Uterus (tissue), 2 donors: ENCODE measurements around the gene WDR33.

Source experiments
- POLR2A ChIP-seq, 2 donors: fragments of 450-650 bp; IDR thresholded peaks; one replicate each; pipeline ENCODE4 v1.6.1; 2016; ENCODE audit warnings: antibody characterized with exemption in 2 of 2, mild to moderate bottlenecking in 1 of 2, moderate library complexity in 1 of 2
- TF ChIP-seq, protein P1 (sequence below), 4 experiments: fragments of 200-600 bp in 2 of 4; fragments of 450-650 bp in 2 of 4; sonication (generic) in 2 of 4; IDR thresholded peaks; one replicate each; pipeline ENCODE4 v1.5.1; 2016 to 2019; ENCODE audit warnings: antibody characterized with exemption in 4 of 4, mild to moderate bottlenecking in 2 of 4, moderate library complexity in 1 of 4

DNA sequence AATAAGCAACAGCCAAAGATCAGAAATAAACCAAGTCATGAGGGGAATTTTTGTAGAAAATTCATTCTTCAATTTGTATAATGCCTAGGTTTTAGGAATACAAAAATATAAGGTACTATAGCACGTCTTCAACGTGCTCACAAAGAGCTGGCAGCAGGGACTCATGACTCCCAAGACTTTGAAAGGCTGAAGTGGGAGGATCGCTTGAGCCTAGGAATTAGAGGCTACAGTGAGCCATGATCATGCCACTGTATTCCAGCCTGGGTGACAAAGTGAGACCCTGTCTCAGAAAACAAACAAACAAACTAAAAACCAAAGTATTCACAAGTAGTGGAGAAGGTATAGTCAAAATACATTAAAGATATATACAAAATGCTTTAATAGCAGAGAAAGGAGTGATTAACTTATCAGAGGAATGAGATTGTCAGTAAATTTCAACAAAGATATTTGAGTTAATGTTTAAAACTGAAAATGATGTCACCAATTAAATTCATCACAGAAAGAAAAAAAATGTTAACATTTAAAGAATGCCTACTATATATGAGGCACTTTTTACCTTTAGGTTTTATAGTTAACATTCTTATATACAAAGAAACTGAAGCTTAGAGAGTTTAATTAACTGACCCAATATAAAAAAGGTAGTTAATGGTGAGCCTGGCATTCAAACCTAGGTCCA is 3.2 kb downstream of the WDR33 start:
- TF ChIP-seq, protein P1, sequence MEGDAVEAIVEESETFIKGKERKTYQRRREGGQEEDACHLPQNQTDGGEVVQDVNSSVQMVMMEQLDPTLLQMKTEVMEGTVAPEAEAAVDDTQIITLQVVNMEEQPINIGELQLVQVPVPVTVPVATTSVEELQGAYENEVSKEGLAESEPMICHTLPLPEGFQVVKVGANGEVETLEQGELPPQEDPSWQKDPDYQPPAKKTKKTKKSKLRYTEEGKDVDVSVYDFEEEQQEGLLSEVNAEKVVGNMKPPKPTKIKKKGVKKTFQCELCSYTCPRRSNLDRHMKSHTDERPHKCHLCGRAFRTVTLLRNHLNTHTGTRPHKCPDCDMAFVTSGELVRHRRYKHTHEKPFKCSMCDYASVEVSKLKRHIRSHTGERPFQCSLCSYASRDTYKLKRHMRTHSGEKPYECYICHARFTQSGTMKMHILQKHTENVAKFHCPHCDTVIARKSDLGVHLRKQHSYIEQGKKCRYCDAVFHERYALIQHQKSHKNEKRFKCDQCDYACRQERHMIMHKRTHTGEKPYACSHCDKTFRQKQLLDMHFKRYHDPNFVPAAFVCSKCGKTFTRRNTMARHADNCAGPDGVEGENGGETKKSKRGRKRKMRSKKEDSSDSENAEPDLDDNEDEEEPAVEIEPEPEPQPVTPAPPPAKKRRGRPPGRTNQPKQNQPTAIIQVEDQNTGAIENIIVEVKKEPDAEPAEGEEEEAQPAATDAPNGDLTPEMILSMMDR (IDR thresholded peaks at IDR 0.05) = no peak
- no peak for TF ChIP-seq POLR2A (IDR thresholded peaks at IDR 0.05)
